ENCODE results near the gene CBFA2T2.

CBFA2T2 gene

DNA sequence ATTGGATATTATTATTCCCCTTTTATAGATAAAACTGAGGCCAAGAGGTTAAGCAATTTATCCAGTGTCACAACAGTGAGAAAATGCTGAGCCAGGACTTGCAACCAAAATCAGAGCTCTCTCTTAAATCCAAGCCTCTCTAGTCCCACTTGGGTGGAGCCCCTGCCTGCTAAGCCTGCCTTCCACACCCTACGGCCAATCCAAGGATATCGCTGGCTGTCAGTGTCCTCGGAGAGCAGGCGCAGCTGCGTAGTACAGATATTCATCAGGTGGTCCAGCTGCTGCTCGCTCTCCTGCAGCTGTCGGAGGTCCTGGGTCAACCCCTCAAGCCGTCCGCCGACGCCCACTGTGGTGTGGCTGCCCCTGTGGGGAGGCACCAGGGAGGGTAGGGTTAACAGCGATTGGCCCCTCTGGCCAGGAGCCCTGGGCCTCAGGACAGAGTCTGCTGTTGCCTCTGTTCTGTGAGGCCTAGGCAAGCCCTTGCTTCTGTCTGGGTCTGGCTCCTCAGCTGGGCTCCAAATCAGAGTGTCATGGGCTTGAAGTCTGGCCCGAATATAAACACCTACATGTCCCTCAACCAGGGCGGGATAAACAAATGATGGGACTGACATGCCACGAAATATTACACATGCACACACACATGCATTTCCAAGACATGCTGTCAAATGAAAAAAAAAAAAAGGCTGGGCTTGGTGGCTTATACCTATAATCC lies 188.3 kb downstream of the CBFA2T2 start:
- DNase-seq (ENCODE audit: low read depth in 2 of 2), result no peak

DNA sequence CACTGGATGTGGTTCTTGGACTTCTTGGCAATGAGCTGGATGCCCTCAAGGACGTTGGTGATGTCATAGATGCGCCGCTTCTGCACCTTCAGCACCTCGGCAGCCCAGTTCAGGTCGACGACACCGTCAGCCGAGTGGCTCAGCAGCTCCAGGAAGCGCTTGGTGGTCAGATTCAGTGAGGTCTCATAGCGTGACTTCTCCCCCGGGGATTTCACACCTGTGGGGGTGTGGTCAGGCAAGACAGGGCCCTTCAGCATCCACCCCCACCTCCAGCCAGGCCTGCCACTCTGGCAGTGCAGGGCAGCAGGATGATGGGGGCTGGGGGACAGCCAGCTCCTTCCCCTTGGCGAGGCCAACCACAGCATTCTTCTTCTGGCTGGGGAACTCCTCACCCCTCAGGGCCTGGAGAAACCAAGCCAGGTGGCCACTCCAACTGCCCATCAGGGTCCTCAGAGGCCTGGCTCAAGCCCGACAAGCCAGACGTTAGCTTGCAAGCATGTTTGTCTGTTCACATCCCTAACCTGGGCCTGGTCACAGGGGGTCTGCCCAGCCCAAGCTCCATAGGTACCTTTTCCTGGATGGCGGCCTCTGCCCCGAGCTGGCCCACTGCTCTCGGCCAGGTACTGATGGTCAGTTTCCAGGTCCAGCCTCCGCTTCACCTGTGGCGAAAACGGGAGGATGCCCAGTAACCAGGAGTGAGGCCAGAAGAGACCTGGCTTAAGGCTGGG lies 190.0 kb downstream of the CBFA2T2 start:
- no peak for DNase-seq (ENCODE audit: low read depth in 2 of 2)

DNA sequence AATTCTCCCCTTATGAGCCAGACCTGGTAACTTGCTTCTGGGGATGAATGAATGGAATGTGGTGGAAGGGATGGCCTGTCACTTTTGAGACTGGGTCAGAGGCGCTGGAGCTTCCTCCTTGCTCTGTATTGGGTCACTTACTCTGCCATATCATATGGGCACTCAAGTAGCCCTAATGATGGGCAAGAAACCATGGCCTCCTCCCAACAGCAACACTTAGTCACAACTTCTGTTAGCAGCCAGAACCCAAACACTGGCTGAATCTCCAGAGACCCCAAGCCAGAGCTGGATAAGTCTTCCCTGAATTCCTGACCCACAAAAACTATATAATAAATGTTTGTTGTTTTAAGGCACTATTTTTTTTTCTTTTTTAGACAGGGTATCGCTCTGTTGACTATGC lies 190.8 kb downstream of the CBFA2T2 start:
- DNase-seq (ENCODE audit: low read depth in 2 of 2), result no peak

DNA sequence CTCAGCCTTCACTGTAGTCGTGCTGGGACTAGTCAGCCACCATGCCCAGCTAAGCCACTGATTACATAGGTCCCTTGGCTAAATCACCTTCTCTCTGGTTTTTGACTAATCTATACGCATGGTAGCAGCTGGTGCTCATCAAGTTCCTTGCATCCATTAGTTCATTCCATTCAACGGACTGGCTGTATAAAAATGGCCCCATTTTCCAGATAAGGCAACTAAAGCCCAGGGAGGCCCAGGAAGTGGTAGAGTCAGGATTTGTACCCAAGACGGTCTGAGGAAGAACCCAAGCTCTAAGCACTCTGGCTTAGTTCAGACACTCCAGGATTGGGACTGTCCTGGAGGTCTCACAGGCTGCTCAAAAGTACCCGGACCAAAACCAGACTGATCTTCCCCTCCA lies 191.4 kb downstream of the CBFA2T2 start:
- no peak for DNase-seq (ENCODE audit: low read depth in 2 of 2)

DNA sequence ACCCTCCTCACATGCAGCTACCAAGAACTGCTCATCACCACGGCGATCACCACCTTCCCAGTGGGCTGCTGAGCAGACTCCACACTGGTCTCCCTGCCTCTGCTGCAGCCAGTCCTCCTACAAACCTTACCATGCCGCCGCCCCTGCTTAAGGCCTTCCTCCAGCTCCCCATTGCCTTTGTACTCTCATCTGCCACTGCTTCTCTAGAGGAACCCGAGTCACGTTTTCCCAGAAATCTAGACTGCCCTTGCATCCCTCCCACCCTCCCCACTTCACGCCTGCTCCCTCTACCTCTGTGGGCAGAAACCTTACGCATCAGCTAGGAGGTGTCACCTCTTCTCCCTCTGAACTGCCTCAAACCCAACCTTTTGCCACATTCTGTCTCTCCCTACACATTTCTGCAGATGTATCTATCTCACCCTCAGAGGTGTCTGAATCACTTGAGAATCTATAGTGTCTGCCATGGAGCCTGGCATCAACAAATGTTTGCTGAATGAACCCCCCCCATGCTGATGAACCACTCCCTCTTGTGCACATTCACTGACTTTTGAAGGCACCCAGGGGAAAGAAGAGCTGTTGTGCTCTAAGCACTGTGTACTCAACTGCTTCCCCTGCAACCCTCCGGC lies 191.9 kb downstream of the CBFA2T2 start:
- DNase-seq (ENCODE audit: low read depth in 2 of 2), result no peak

DNA sequence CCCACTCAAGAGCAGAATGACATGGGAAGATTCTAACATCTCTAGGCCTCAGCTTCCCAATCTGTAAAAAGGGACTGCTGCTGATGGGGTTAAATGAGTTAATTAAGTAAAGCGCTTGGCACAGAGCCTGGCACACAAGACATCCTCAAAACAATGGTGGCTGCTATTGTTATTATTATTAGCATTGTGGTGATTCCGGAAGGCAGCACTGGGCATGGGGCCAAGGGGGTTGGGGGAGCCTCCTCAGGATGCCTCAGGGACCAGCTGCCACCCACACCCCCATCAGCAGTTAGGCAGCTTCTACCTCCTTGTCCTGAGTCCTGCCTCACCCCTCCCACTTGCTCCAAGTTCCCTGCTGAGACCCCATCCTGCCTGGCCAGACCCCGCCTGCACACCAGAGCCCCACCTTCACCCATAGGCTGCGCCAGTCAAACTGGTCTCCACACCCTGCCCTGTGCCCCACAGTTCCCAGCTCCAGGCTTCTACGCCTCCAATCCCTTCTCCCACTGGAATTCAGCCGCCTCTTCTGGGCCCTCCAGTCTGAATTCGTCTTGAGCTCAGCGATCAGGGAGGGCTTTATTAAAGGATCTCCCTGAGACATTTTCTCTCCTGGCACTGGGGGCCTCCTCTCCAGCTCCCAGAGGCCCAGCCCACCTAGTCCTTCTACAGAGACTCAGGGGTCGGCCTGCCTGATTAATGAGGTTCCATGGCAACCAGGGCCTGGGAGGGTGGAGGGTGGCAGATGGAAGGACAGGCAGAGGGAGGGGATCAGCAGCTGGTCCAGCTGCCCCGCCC lies 194.8 kb downstream of the CBFA2T2 start:
- no peak for DNase-seq (ENCODE audit: low read depth in 2 of 2)

DNA sequence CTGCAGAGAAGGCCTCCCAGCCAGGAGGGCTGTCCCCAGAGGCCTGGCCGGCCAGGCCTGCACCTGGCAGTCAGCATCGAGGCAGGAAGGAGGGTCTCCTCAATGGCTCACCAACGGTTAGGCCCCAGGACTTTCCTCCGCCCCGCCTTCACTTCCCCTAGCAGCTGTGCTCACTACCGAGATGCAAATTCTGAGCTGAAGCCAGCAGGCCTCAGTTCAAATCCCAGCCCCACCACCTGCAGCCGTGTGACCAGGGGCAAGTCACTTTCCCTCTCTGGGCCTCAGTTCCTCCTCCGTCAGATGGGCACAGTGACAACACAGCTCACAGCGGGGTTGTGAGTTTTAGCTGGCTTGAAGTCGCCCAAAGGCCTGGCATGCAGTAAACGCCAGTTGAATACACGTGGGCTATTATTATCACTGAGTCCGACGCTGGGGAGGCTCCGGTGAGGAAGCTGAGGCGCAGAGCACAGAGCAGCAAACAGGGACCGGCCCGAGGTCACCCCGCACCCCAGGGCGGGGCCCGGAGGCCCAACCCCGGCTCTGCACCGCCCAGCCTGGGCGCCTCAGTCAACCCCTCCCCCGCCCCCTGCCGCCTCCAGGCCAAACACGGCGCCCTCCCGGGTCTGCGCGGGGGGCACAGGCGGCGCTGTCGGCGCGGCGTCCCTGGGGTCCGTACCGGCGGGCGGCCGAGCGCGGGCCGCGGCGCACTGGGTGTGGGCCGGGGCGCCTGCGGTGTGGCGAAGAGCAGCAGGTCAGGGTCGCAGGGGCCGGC lies 195.6 kb downstream of the CBFA2T2 start:
- DNase-seq (ENCODE audit: low read depth in 2 of 2), result no peak

DNA sequence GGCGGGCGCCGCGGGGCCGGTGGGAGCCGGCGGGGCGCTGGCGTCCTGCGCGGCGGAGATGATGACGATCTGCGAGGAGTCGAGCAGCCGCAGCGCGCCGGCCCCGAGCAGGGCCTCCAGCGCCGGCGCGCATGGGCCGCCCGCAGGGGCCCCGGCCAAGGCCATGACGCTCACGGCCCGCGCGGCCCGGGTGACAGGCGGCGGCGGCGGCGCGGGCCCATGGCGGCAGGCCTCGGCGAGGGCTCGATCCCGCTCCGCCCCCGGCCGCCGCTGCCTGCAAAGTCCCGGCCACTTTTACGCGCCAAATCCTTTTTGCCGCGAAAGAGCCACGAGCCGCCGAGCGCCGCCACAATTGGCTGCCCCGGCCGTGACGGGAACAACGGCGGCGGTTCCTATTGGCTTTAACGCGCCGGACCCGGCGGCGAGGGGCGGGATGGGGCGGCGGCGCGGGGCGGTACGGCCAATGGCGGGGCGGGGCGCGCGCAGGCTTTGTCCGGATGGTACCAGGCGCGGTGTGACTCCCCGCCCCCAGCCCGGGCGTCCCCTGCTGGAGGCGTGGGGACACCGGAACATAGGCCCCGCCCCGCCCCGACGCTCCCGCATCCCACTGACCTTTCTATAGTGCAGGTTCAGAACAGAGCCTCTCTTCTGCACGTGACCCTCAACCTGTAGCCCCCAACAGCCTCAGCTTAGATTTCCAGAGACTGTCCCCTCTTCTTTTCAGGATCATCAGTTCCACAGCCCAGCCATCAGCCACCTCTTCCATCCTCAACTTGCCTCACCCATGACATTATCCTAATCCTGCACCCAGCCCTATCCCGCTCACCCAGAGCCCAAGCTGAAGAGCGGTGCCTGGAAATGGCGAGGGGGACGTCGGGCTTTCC lies 196.4 kb downstream of the CBFA2T2 start, which contains the start of gene E2F1:
Gene E2F1 (minus strand): TSS at position 286 of the 884 bp plus-strand sequence. CDS start 121 bp downstream, at position 165.
- DNase-seq (ENCODE audit: low read depth in 2 of 2), result peak; percentile 88 to 91

DNA sequence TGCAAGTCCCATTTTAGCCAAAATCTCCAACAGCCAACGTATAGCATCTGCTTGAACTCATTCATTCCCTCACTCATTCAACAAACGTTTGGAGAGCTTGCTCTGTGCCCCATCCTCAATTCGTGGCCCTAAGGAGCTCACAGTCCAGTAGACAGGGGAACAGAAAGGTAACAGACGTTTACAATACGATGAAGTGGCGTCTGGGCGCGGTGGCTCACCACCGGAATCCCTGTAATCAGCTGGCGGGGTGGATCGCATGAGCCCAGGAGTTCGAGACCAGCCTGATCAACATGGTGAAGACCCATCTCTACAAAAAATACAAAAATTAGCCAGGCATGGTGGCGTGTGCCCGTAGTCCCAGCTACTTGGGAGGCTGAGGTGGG lies 197.1 kb downstream of the CBFA2T2 start:
- no peak for DNase-seq (ENCODE audit: low read depth in 2 of 2)

DNA sequence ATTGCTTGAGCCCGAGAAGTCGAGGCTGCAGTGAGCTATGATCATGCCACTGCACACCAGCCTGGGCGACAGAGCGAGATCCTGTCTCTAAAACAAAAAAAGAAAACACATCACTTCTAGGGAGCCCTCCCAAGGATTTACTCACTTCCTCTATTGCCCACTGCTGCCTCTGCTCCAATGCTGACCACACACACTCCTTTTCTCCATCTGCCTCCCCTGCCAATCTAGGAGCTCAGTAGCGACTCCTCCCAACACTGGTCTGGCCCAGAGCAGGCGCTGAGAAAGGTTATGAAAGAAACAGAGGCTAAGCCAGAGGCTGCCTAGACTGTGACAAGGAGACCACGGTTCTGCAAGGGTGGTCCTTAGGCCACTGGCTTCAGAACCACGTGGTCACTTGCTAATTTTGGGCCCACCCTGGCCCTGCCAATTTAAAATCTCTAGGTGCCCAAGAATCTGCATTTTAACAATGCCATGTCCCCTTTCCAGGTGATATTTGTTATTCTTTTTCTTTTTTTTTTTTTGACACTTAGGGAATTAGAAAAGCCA lies 197.5 kb downstream of the CBFA2T2 start:
- no peak for DNase-seq (ENCODE audit: low read depth in 2 of 2)

DNA sequence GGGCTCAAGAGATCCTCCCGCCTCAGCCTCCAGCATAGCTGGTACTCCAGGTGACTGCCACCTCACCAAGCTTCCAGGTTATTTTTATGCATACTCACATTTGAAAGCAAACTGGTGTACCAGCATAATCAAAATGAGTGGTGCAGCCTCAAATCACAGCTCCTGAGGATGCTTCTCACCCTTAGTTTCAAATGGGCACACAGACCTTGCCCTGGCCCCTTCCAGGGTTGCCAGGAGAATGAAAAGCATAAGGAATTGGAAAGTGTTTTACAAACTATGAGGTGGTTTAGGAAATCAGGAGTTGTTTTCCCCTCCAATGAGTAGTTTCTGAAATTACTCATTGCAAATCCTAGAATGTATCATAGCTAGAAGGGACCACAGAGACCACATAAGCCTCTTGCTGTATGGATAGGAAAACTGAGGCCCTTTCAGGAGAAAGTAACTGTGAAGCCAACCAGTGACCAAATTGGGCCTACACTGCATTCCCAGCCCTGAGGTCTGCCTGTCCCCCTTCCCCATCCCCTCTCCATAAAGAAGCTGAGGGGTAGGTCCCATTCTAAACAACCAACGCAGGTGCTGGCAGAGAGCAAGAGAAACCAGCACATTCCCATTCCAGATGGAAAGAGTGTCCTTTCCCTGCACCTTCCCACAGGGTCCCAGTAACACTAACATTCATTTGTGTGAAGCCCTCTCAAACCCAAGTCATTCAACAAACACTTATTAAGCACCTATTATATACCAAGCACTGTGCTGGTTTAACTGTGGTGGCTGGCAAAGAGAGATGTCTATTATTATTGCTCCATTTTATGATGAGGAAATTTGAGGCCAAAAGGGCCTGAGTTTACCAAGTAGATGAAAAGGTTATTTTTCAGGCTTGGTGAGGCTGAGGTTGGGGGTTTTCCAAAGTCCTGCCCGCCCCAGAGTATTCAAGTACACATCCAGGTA lies 198.4 kb downstream of the CBFA2T2 start:
- no peak for DNase-seq (ENCODE audit: low read depth in 2 of 2)

DNA sequence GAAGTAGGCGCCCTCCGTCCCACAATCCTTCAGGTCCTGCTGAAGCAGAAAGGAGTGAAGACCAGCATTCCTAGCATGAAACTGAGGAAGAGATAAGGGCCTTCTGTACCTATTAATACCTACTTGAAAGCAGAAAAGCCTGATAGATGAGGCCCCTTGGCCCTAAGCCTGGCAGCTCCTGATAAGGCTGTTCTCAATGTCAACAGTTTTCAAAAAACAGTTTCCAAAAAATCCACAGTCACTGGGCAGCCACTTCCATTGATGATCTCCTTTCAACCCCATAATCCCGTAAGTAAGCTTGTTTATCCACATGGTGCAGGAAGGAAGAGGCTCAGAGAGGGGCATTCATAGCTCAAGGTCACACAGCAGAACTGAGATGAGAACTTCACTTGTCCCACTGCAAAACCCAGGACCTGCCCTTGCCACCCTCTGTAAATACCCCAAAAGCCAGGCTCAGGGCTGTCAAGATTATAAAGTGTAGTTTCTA lies 199.1 kb downstream of the CBFA2T2 start:
- no peak for DNase-seq (ENCODE audit: low read depth in 2 of 2)

DNA sequence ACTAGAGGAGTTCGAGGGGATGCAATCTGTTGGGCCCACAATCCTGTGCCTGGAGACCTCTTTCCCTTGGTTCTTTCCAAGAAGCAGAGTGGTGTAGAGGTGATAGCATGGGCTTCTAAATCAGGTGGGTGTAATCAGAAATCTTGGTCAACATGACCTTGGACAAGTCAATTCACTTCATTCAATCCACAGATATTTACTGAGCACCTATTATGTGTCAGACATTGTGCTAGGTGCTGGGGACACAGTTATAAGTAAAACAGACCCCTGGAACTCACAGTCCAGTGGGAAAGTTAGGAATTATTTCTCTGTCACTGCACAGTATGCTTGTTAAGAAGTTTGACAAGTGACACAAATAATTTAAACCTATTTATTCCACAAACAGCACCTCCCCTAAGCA lies 199.6 kb downstream of the CBFA2T2 start:
- no peak for DNase-seq (ENCODE audit: low read depth in 2 of 2)

DNA sequence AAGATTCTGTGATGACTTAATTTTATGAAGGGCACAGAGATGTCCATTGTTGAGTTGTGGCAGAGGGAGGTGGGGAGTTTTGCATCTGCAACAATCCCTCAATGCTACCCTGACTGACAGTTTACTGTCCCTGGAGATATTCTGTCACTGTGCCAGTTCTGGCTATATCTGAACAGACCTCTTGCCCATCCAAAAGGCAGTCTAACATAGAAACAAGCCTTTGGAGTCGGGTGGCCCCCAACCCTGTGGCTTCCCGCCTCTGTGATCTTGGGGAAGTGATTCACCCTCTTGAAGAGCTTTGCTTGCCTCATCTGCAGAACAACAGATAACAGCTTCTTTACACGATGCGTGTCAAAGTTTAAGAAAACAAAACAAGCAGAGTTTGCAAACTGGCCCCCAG lies 200.1 kb downstream of the CBFA2T2 start:
- peak in 1 of 2 donors; percentile 14 for DNase-seq (ENCODE audit: low read depth in 2 of 2)

DNA sequence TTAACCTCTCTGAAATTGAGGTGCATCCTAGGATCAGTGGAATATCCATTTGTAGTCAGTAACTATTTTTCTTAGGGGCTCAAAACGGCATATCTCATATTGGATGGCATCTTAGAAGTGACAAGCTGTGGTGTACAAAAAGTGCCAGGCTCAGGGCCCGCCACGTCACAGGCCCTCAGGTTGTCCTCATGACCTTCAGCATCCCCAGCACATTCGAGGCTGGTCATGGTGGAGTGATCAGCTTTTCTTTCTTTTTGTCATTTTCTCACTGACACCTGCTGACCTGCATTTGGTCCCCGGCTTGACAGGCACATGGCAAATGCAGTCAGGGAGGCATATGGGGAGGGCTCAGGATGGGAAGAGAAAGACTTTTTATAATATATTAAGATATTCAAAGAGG lies 203.4 kb downstream of the CBFA2T2 start:
- DNase-seq (ENCODE audit: low read depth in 2 of 2), result no peak

DNA sequence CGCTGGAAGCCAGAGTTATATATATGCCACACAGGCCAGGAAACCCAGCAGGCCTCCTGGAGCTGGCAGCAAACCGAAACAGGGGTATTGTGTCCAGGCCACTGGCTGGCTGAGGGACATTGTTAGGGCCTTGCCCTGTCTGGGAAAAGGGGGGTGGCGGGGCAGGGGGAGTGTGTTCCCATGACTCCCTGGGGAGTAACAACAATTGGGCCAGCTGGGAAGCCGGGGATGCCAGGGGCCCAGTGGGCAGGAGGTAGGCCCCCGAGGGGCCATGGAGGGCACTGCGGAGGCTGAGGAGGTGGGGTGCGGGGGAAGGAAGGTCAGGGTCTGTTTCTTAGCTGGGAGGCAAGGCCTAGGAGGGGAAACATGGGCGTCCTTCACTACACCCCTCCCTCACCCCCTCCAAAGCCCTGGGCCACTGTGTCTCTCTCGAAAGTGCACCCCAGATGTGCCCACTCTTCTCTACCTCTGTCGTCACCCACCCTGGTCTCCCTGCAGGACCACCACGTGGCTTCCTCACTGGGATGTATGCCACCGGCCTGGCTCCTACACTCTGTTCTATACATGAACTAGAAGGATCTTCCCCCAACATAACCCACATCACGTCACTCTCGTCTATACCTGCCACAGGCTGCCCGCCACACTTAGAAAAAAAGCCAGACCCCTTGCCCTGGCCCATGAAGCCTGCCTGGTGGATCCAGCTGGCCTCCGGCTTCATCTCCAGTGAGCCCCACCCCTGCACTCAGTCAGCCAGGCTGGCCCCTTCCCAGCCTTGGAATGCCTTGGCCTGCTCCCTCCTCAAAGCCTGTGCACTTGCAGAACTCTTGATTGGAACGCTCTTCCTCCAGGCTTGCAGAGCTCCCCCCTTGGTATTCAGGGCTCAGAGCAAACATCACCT lies 204.1 kb downstream of the CBFA2T2 start:
- DNase-seq (ENCODE audit: low read depth in 2 of 2), result no peak

DNA sequence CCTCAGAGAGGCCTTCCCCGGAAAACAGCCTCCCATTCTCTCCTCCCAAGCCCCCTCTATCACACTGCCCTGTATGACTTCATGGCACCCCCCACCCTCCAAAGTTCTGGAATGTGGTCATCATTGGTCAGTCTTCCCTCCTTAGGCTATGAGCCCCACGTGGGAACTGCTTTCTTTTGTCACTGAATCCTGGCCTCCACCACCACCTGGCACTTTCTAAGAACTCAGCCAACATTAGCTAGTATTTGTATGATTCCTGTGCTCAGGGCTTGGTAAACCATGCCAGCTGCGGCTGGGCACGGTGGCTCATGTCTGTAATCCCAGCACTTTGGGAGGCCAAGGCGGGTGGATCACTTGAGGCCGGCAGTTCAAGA lies 204.7 kb downstream of the CBFA2T2 start:
- no peak for DNase-seq (ENCODE audit: low read depth in 2 of 2)

DNA sequence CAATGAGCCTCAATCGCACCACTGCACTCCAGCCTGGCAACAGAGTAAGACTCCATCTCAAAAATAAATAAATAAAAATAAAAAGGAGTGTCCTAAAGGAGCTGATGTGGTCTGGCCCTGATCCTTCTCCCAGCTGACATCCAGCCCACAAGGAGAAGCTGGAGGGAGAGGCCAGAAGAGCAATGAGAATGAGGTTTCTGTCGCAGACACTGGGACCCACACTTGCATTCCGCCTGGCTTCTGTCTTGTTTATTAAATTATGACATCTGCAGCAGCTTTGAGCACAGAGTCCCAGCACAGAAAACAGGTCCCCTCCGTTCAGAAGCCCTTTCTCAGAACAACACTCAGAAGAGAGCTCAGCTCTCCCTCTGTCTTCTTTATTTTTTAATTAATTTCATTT lies 206.6 kb downstream of the CBFA2T2 start:
- no peak for DNase-seq (ENCODE audit: low read depth in 2 of 2)

Measured in stimulated activated CD8-positive, alpha-beta memory T cell treated with anti-CD3 and anti-CD28 coated beads, Interleukin-7, amount 100 ng/mL, for 1 hour (primary cell).